ENCODE results near the gene NDST3. TPM values are rescaled to one million over a fixed set of nuclear protein-coding genes. Genes with fewer than 3 reads are reported as not detected.

Gene NDST3
- polyA plus RNA-seq, 1 donor (not counting 4 experiments of a cell fraction or from before 2014, with no cell fraction given): not detected

DNA sequence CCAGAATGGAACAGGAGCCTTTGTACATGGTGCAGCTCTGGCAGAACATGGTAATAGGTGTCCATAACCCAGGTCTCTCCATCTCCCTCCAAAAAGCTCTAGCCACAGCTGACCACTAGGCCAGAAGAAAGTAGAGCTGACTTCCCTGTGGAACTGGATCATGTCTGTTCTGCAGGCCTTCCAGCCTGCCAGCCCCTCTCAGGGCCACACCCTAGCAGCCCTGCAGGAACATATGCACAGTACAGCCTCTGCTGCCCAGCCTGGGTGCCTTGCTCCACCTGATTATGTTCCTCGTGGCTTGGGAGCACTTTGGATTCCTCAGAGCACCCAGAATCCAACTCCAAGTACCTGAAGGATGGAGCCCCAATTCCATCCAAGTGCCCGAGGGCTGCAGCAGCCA is 12.0 kb downstream of the NDST3 start:
- DNase-seq (ENCODE audit: low read depth, low spot score) (no peak), FAIRE-seq (no peak)
- no peaks in the 10 kb centered on the region for H3K79me2 ChIP-seq (ENCODE audit: control insufficient read depth, insufficient read depth, low read length)
- no peaks in the 10 kb centered on the region for H3K36me3 ChIP-seq (ENCODE audit: control insufficient read depth in 2 of 2, extremely low read depth in 1 of 2, insufficient read depth in 2 of 2, low read length in 2 of 2)
- H3K27ac ChIP-seq (ENCODE audit: control insufficient read depth, insufficient read depth, low read length): no peak overlapping the region
- no peaks in the 10 kb centered on the region for H3K27me3 ChIP-seq (ENCODE audit: control insufficient read depth, extremely low read depth, insufficient read depth, low read length)
- H4K20me1 ChIP-seq (ENCODE audit: control insufficient read depth, extremely low read depth, insufficient read depth, low read length): no peaks in the 10 kb centered on the region
- no peak overlapping the region for H3K9ac ChIP-seq (ENCODE audit: control insufficient read depth, extremely low read depth, insufficient read depth, low read length)
- dilution Hi-C loops (cut with MboI; ENCODE audit: extremely low pct_ligation_motif_present, low sequenced_read_pairs): no loop called here
- H2AFZ ChIP-seq (ENCODE audit: control insufficient read depth, low read length): no peak overlapping the region
- no peaks in the 10 kb centered on the region for H3K9me1 ChIP-seq (ENCODE audit: control insufficient read depth, extremely low read depth, insufficient read depth, low read length)
- H3K4me1 ChIP-seq (ENCODE audit: control insufficient read depth, extremely low read depth, insufficient read depth, low read length): no peaks in the 10 kb centered on the region
- H3K9me3 ChIP-seq (ENCODE audit: control insufficient read depth, low read depth, low read length): no peaks in the 10 kb centered on the region
- H3K4me3 ChIP-seq (ENCODE audit: control insufficient read depth in 2 of 3, extremely low read depth in 1 of 3, insufficient read depth in 2 of 3, low read depth in 1 of 3, low read length in 3 of 3): no peak overlapping the region
- TF ChIP-seq, protein P1, sequence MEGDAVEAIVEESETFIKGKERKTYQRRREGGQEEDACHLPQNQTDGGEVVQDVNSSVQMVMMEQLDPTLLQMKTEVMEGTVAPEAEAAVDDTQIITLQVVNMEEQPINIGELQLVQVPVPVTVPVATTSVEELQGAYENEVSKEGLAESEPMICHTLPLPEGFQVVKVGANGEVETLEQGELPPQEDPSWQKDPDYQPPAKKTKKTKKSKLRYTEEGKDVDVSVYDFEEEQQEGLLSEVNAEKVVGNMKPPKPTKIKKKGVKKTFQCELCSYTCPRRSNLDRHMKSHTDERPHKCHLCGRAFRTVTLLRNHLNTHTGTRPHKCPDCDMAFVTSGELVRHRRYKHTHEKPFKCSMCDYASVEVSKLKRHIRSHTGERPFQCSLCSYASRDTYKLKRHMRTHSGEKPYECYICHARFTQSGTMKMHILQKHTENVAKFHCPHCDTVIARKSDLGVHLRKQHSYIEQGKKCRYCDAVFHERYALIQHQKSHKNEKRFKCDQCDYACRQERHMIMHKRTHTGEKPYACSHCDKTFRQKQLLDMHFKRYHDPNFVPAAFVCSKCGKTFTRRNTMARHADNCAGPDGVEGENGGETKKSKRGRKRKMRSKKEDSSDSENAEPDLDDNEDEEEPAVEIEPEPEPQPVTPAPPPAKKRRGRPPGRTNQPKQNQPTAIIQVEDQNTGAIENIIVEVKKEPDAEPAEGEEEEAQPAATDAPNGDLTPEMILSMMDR (optimal IDR thresholded peaks at IDR 0.05 in 1 of 3, IDR thresholded peaks at IDR 0.05 in 1 of 3, conservative IDR thresholded peaks at IDR 0.05 in 1 of 3; ENCODE audit: extremely low read depth in 1 of 3, insufficient read depth in 2 of 3, low read length in 3 of 3): no peak
- no peak for TF ChIP-seq EZH2 (IDR thresholded peaks at IDR 0.05; ENCODE audit: low read length)
- H3K4me2 ChIP-seq (ENCODE audit: control insufficient read depth, extremely low read depth, insufficient read depth, low read depth, low read length): no peak overlapping the region

DNA sequence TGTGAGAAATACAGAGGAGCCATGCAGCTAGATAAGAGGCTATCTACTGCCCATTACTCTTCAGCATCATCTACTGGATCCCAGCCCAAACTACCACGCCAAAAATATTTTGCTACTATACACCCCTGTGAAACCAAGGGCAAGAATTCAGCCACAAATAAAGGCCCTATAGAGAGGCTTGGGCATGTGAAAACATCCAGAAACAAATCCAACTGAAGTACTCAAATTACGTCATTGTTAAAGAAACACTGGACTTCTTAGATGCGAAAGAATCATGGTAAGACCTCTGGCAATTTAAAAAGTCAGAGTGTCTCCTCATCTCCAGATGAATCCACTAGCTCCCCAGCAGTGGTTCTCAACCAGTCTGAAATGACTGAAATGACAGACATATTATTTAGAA is 12.8 kb downstream of the NDST3 start:
- dilution Hi-C loops (cut with MboI; ENCODE audit: extremely low pct_ligation_motif_present, low sequenced_read_pairs): no loop called here
- no peak overlapping the region for H3K27ac ChIP-seq (ENCODE audit: control insufficient read depth, insufficient read depth, low read length)

More for the DNA sequence above, 12.8 kb downstream of the NDST3 start:
- Histone ChIP-seq H4K20me1 (ENCODE audit: control insufficient read depth, extremely low read depth, insufficient read depth, low read length) (no peaks in the 10 kb centered on the region), H3K9me1 (ENCODE audit: control insufficient read depth, extremely low read depth, insufficient read depth, low read length) (no peaks in the 10 kb centered on the region), H3K79me2 (ENCODE audit: control insufficient read depth, insufficient read depth, low read length) (no peaks in the 10 kb centered on the region), H3K36me3 (ENCODE audit: control insufficient read depth in 2 of 2, extremely low read depth in 1 of 2, insufficient read depth in 2 of 2, low read length in 2 of 2) (no peaks in the 10 kb centered on the region), H3K9ac (ENCODE audit: control insufficient read depth, extremely low read depth, insufficient read depth, low read length) (no peak overlapping the region), H3K4me2 (ENCODE audit: control insufficient read depth, extremely low read depth, insufficient read depth, low read depth, low read length) (no peak overlapping the region), H2AFZ (ENCODE audit: control insufficient read depth, low read length) (no peak overlapping the region), H3K27me3 (ENCODE audit: control insufficient read depth, extremely low read depth, insufficient read depth, low read length) (no peaks in the 10 kb centered on the region), H3K4me1 (ENCODE audit: control insufficient read depth, extremely low read depth, insufficient read depth, low read length) (no peaks in the 10 kb centered on the region), H3K9me3 (ENCODE audit: control insufficient read depth, low read depth, low read length) (no peaks in the 10 kb centered on the region), H3K4me3 (ENCODE audit: control insufficient read depth in 2 of 3, extremely low read depth in 1 of 3, insufficient read depth in 2 of 3, low read depth in 1 of 3, low read length in 3 of 3) (no peak overlapping the region)
- no peak for DNase-seq (ENCODE audit: low read depth, low spot score)
- FAIRE-seq: no peak
- TF ChIP-seq, protein P1 (optimal IDR thresholded peaks at IDR 0.05 in 1 of 3, IDR thresholded peaks at IDR 0.05 in 1 of 3, conservative IDR thresholded peaks at IDR 0.05 in 1 of 3; ENCODE audit: extremely low read depth in 1 of 3, insufficient read depth in 2 of 3, low read length in 3 of 3): no peak
- TF ChIP-seq EZH2 (IDR thresholded peaks at IDR 0.05; ENCODE audit: low read length): no peak
